CD8-positive, alpha-beta memory T cell (primary cell): ENCODE results near the gene KLF7. TPM values are rescaled to one million over a fixed set of nuclear protein-coding genes. Genes with fewer than 3 reads are reported as not detected.

Experiments
- CTCF ChIA-PET: fragments of 350-600 bp; sonication (Branson Sonifier 250); formaldehyde crosslinking; loops from one replicate; lab custom pipeline; 2021; ENCODE audit warnings: antibody characterized with exemption; lab: Charles Lee
- POLR2A ChIA-PET: fragments of 350-600 bp; sonication (Branson Sonifier 250); formaldehyde crosslinking; loops from one replicate; lab custom pipeline; 2021; ENCODE audit warnings: antibody characterized with exemption; lab: Charles Lee
- DNase-seq, 5 donors: peaks; one replicate each; pipeline versions ENCODE4 v3.0.0 to v3.0.0-alpha.2; 2020 to 2022; ENCODE audit warnings: mixed read lengths in 1 of 5
- H3K27ac ChIP-seq: one replicate; pipeline ENCODE4 v1.7.0; 2013; ENCODE audit warnings: low read depth, mild to moderate bottlenecking, low read length, moderate library complexity
- H3K27me3 ChIP-seq: 2 replicates; pipeline ENCODE4 v1.7.0; 2013; ENCODE audit warnings: low read length, mild to moderate bottlenecking; ENCODE audit not compliant: insufficient read depth, poor library complexity, severe bottlenecking
- H3K36me3 ChIP-seq: 2 replicates; pipeline ENCODE4 v1.7.0; 2013; ENCODE audit warnings: mild to moderate bottlenecking, low read length, moderate library complexity; ENCODE audit not compliant: insufficient read depth
- H3K4me1 ChIP-seq: 2 replicates; pipeline ENCODE4 v1.7.0; 2013; ENCODE audit warnings: mild to moderate bottlenecking, low read length, moderate library complexity; ENCODE audit not compliant: insufficient read depth
- H3K4me3 ChIP-seq: 2 replicates; pipeline ENCODE4 v1.7.0; 2013; ENCODE audit warnings: mild to moderate bottlenecking, low read length
- H3K9me3 ChIP-seq: 2 replicates; pipeline ENCODE4 v1.7.0; 2013; ENCODE audit warnings: mild to moderate bottlenecking, low read length
- H3K27ac Mint-ChIP-seq, 8 donors: one replicate each; pipeline ENCODE4 v1.8.0; 2020 to 2021; ENCODE audit warnings: mixed read lengths in 8 of 8, mild to moderate bottlenecking in 6 of 8, inconsistent platforms in 3 of 8, moderate library complexity in 3 of 8
- H3K27me3 Mint-ChIP-seq, 2 donors: one replicate each; pipeline ENCODE4 v1.8.0; 2020 to 2021; ENCODE audit warnings: mixed read lengths in 2 of 2, mild to moderate bottlenecking in 1 of 2, moderate library complexity in 1 of 2
- H3K36me3 Mint-ChIP-seq, 3 donors: one replicate each; pipeline ENCODE4 v1.8.0; 2020 to 2021; ENCODE audit warnings: mixed read lengths in 3 of 3, inconsistent platforms in 1 of 3, mild to moderate bottlenecking in 1 of 3
- H3K4me1 Mint-ChIP-seq, 3 donors: one replicate each; pipeline ENCODE4 v1.8.0; 2020 to 2021; ENCODE audit warnings: mixed read lengths in 3 of 3, inconsistent platforms in 1 of 3, mild to moderate bottlenecking in 1 of 3
- H3K4me3 Mint-ChIP-seq, 7 donors: one replicate each; pipeline ENCODE4 v1.8.0; 2020 to 2021; ENCODE audit warnings: mixed read lengths in 7 of 7, mild to moderate bottlenecking in 6 of 7, moderate library complexity in 4 of 7, inconsistent platforms in 2 of 7
- H3K9me3 Mint-ChIP-seq, 5 donors: one replicate each; pipeline ENCODE4 v1.8.0; 2020 to 2022; ENCODE audit warnings: mixed read lengths in 5 of 5, mild to moderate bottlenecking in 3 of 5, moderate library complexity in 2 of 5, inconsistent platforms in 1 of 5
- polyA plus RNA-seq: library from polyadenylated mRNA; unstranded; fragments of 300-500 nt; fragmentation: Illumina TruSeq; gene quantifications from one replicate; pipeline ENCODE4 v1.2.3, GENCODE V29; 2021
- total RNA-seq, 2 experiments: library from RNA; stranded (reverse); gene quantifications; one replicate each; pipeline ENCODE4 v1.2.3, GENCODE V29; 2021

KLF7 gene
- total and polyA plus RNA-seq, 3 experiments from 2014 or later, result 6.4 to 12.1 (median 6.7) TPM

DNA sequence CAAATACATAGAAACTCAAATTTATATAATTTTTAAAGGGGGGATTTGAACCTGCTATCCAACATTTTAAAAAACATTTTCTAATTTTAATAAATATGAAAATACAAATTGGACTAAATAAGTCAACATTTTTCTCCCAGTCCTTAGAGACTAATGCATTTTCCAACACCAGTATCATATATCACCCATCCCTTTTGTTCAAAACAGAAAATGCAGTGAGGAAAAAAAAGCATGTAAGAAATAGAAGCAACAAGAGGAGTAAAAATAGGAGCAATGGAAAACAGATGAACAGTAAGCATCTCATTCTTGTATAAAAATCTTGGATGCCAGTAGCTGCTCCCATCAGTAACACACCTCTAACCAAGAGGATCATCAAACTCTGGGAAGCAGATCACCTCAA lies 25.5 kb downstream of the KLF7 start:
- no peak for DNase-seq
- no peak overlapping the region for H3K27ac ChIP-seq
- POLR2A ChIA-PET, result no interaction called here
- peaks cover 0 to 2% of the 10 kb centered on the region in 2 donors for H3K27me3 Mint-ChIP-seq
- CTCF ChIA-PET, result no interaction called here
- H3K36me3 Mint-ChIP-seq, result no peaks in the 10 kb centered on the region
- no peaks in the 10 kb centered on the region for H3K36me3 ChIP-seq
- H3K4me3 ChIP-seq, result no peak overlapping the region
- no peak overlapping the region for H3K4me3 Mint-ChIP-seq
- H3K27me3 ChIP-seq, result no peaks in the 10 kb centered on the region
- H3K9me3 Mint-ChIP-seq, result peaks cover 0 to 2% (median 0%) of the 10 kb centered on the region in 5 donors
- no peaks in the 10 kb centered on the region for H3K9me3 ChIP-seq
- H3K4me1 Mint-ChIP-seq, result peaks cover 37 to 58% (median 50%) of the 10 kb centered on the region in 3 donors
- peaks cover 60% of the 10 kb centered on the region for H3K4me1 ChIP-seq
- H3K27ac Mint-ChIP-seq, result no peak overlapping the region

DNA sequence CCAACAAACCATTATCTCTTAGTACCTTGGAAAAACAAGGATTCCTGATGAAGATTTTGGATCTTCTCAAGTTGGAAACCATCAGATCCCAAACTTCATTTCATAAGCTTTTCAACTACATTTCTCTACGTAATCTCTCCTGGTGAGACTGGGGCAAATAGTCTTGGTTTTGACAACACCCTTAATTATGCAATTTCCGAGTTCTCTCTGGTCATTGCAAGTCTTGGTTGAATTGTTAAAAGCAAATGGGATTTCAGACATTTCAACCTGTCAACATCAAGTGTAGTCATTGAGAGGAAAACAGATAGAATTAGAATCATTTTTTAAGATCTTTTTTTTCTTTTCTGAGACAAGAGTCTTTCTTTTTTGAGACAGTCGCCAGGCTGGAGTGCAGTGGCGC lies 26.2 kb downstream of the KLF7 start:
- CTCF ChIA-PET, result no interaction called here
- POLR2A ChIA-PET, result no interaction called here
- H3K4me1 ChIP-seq, result peaks cover 60% of the 10 kb centered on the region

DNA sequence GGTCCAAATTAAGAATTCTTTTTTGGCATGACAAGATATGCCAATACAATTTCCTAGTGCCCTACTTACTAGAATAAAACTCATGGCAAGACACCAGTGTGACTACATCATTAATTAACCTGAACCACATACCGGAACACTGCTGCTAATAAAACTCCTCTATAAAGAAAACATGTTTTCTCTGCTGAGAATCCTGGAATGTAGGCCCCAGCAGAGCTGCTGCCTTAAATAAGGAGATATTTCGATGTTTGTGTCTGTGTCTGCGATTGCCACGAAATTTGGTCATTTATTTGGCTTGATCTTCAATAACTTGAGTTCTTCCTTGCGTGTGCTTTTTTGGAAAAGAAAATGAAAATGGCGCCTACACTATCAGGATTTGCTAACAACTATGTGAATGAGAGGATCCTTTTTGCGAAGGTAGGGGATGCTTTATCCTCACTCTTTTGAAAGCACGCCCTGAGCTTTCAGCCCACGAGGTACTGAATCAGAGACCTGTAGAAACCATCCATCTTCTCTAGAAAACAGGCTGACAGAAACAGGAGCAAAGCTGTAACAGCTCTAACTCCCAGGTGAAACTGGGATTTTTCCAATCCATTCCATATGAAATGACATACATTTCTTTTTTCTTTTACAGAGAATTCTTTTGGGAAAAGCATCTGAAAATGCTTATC lies 27.0 kb downstream of the KLF7 start:
- Mint-ChIP-seq H3K36me3 (peaks cover 0 to 2% (median 0%) of the 10 kb centered on the region in 3 donors), H3K4me3 (no peak overlapping the region), H3K27ac (no peak overlapping the region), H3K9me3 (peaks cover 0 to 3% (median 0%) of the 10 kb centered on the region in 5 donors), H3K4me1 (peaks cover 28 to 56% (median 36%) of the 10 kb centered on the region in 3 donors), H3K27me3 (peaks cover 0 to 2% of the 10 kb centered on the region in 2 donors)
- Histone ChIP-seq H3K4me1 (peaks cover 56% of the 10 kb centered on the region), H3K27ac (no peak overlapping the region), H3K9me3 (no peaks in the 10 kb centered on the region), H3K36me3 (no peaks in the 10 kb centered on the region), H3K4me3 (no peak overlapping the region), H3K27me3 (no peaks in the 10 kb centered on the region)
- DNase-seq, result no peak
- CTCF ChIA-PET, result no interaction called here
- POLR2A ChIA-PET, result no interaction called here

More for the DNA sequence above, 26.2 kb downstream of the KLF7 start:
- Histone ChIP-seq H3K36me3 (no peaks in the 10 kb centered on the region), H3K27me3 (no peaks in the 10 kb centered on the region), H3K9me3 (no peaks in the 10 kb centered on the region), H3K4me3 (no peak overlapping the region), H3K27ac (no peak overlapping the region)
- H3K27ac Mint-ChIP-seq, result peak overlapping the region in 1 of 8 donors; percentile 30
- no peak for DNase-seq
- no peak overlapping the region for H3K4me3 Mint-ChIP-seq
- H3K4me1 Mint-ChIP-seq, result peaks cover 33 to 58% (median 44%) of the 10 kb centered on the region in 3 donors
- H3K9me3 Mint-ChIP-seq, result peaks cover 0 to 2% (median 0%) of the 10 kb centered on the region in 5 donors
- H3K27me3 Mint-ChIP-seq, result peaks cover 0 to 2% of the 10 kb centered on the region in 2 donors
- H3K36me3 Mint-ChIP-seq, result no peaks in the 10 kb centered on the region

DNA sequence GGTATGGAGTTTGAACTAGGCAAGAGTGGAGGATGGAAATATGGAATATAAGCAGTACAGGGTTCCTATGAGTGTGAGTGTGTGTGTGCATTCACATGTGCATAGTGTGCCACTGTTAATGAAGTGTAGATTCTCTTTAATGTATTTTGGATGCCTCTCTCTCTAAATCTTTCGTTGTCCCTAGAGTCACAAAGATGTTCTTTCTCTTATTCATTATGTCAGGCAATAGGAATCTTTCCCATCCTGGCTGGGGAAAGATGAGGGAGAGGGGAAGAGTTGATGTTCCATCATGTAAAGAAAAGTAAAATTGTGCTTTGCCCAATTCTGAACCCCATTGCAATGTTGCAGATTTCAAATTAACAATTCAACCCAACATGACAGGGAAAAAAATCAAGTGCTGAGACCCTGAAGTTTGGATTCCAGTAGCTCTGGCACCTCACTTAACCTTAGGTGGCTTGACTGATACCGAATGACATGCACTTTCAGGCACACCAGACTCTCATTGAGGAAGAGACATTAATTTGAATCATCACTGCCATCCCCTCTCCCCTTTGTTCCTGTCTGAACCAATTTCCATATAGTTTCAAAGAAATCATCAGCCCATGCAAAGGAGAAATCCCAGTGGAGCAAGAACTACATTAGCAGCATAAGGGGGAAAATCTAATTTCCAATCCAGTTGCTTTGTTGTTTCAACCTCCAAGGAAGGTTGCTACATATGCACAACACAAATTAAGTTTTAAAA lies 28.0 kb downstream of the KLF7 start:
- Histone ChIP-seq H3K4me3 (no peak overlapping the region), H3K9me3 (no peaks in the 10 kb centered on the region), H3K27me3 (no peaks in the 10 kb centered on the region), H3K27ac (no peak overlapping the region), H3K36me3 (no peaks in the 10 kb centered on the region), H3K4me1 (peaks cover 61% of the 10 kb centered on the region)
- H3K4me1 Mint-ChIP-seq, result peaks cover 20 to 52% (median 29%) of the 10 kb centered on the region in 3 donors
- DNase-seq, result no peak
- CTCF ChIA-PET, result no interaction called here
- H3K9me3 Mint-ChIP-seq, result peaks cover 0 to 5% (median 2%) of the 10 kb centered on the region in 5 donors
- POLR2A ChIA-PET, result no interaction called here
- peak overlapping the region in 1 of 8 donors; percentile 15 for H3K27ac Mint-ChIP-seq
- H3K4me3 Mint-ChIP-seq, result no peak overlapping the region
- peaks cover 0 to 2% of the 10 kb centered on the region in 2 donors for H3K27me3 Mint-ChIP-seq
- peaks cover 0 to 4% (median 0%) of the 10 kb centered on the region in 3 donors for H3K36me3 Mint-ChIP-seq

DNA sequence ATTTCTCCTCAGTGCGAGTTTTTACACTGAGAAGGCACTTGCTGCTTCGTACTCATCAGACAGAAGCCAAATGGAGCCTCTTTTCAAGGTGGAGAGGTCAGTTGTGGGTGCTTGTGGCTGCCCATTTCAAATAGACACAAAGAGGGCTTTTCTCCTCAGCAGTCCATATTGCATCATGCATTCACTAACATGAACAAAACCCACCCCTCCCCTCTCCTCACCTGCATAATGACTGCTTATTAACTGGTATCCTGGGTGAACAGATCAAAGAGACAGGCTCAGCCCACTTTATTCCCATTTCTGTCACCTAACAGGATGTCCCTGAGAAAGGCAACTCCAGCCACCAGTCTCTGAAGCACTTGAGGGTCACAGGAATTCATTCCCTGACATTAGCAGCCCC lies 28.9 kb downstream of the KLF7 start:
- H3K9me3 ChIP-seq, result no peaks in the 10 kb centered on the region
- Mint-ChIP-seq H3K9me3 (peaks cover 0 to 5% (median 2%) of the 10 kb centered on the region in 5 donors), H3K27ac (no peak overlapping the region), H3K4me1 (peaks cover 12 to 49% (median 21%) of the 10 kb centered on the region in 3 donors), H3K4me3 (no peak overlapping the region), H3K36me3 (peaks cover 0 to 4% (median 0%) of the 10 kb centered on the region in 3 donors), H3K27me3 (peaks cover 0 to 2% of the 10 kb centered on the region in 2 donors)
- peaks cover 61% of the 10 kb centered on the region for H3K4me1 ChIP-seq
- H3K36me3 ChIP-seq, result no peaks in the 10 kb centered on the region
- no peak for DNase-seq
- H3K27me3 ChIP-seq, result no peaks in the 10 kb centered on the region
- H3K4me3 ChIP-seq, result no peak overlapping the region
- ChIA-PET POLR2A (no interaction called here), CTCF (no interaction called here)
- no peak overlapping the region for H3K27ac ChIP-seq

DNA sequence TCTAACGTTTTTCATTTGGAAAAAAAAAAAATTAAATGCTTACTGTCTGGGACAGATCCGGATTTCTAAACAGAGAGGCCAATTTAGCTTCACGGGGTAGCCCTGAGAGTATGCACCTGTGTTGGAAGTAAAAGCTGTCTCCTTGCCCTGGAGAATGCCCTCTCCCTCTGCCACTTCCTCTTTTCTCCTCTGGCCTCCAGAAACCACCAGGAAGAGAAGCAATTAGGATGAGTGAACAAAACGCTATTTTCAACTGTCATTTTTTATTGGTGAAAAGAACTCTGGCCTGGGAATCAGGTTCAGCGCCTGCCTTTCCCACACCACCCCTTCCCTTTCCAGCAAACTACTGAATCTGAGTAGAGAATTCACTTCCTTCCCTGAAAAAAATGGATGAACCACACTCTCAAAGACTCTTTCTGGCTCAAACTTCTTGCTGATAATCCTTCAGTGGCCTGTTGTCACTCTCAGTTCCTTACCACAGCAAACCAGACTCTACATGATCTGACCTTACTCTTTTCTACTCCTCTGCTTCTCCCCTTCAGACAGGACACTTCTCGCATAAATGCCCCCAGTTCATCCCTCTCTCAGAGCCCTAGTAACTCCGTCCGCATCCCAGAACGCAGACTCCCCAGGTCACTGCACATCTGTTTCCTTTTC lies 29.8 kb downstream of the KLF7 start:
- H3K4me3 Mint-ChIP-seq, result no peak overlapping the region

DNA sequence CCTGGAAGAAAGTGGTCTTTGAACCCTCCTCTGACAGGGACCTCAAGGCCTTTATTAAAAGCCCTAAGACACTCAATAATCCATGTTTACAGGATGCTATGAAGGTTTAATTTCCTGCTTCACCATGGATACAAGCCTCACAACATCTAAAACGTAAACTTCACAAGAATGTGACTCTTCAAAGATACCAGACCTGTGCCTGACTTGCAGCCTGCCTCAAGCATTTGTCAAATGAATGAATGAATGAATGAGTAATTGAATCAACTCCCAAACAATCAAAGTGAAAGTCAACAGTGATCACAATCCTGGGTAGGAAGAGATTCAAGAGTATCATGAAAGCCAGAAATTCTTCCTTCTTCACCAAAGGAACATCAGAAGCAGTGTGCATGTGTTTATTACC lies 30.4 kb downstream of the KLF7 start:
- ChIA-PET POLR2A (interaction anchor here (0.8 kb wide), 1 partner anchor 31 kb away, joined by 3 read pairs; the partner anchor contains the start of gene KLF7), CTCF (interaction anchor here (1.0 kb wide), 2 partner anchors 12 to 15 kb away, joined by 3 to 4 read pairs; no protein-coding TSS in a partner anchor)
- no peak overlapping the region for H3K27ac ChIP-seq
- no peaks in the 10 kb centered on the region for H3K9me3 ChIP-seq
- Mint-ChIP-seq H3K9me3 (peaks cover 0 to 5% (median 2%) of the 10 kb centered on the region in 5 donors), H3K36me3 (peaks cover 0 to 4% (median 0%) of the 10 kb centered on the region in 3 donors), H3K27me3 (no peaks in the 10 kb centered on the region), H3K27ac (peak overlapping the region in 2 of 8 donors; percentile 24 to 67), H3K4me3 (no peak overlapping the region), H3K4me1 (peaks cover 6 to 40% (median 14%) of the 10 kb centered on the region in 3 donors)
- DNase-seq, result peak in 2 of 5 donors; percentile 16 to 68
- peaks cover 53% of the 10 kb centered on the region for H3K4me1 ChIP-seq
- H3K36me3 ChIP-seq, result no peaks in the 10 kb centered on the region
- no peaks in the 10 kb centered on the region for H3K27me3 ChIP-seq
- H3K4me3 ChIP-seq, result no peak overlapping the region

More for the DNA sequence above, 29.8 kb downstream of the KLF7 start:
- H3K4me1 ChIP-seq, result peaks cover 59% of the 10 kb centered on the region
- peaks cover 0 to 5% (median 2%) of the 10 kb centered on the region in 5 donors for H3K9me3 Mint-ChIP-seq
- H3K4me1 Mint-ChIP-seq, result peaks cover 6 to 45% (median 17%) of the 10 kb centered on the region in 3 donors
- ChIA-PET POLR2A (no interaction called here), CTCF (no interaction called here)
- H3K36me3 Mint-ChIP-seq, result peaks cover 0 to 4% (median 0%) of the 10 kb centered on the region in 3 donors
- H3K27ac ChIP-seq, result no peak overlapping the region
- peak overlapping the region in 3 of 8 donors; percentile 1 to 30 (median 24) for H3K27ac Mint-ChIP-seq
- no peaks in the 10 kb centered on the region for H3K36me3 ChIP-seq
- no peaks in the 10 kb centered on the region for H3K27me3 Mint-ChIP-seq
- no peaks in the 10 kb centered on the region for H3K27me3 ChIP-seq
- H3K4me3 ChIP-seq, result no peak overlapping the region
- no peaks in the 10 kb centered on the region for H3K9me3 ChIP-seq
- DNase-seq, result no peak
